ENCODE measurements around the gene RHOD.

- TF ChIP-seq POLR2AphosphoS5 (IDR thresholded peaks at IDR 0.05; ENCODE audit: control insufficient read depth, insufficient read depth, low read depth, low read length) (no peak), CTCF (IDR thresholded peaks at IDR 0.05 in 2 of 3, conservative IDR thresholded peaks at IDR 0.05 in 1 of 3; ENCODE audit: insufficient read depth in 2 of 3, low read depth in 1 of 3, low read length in 3 of 3) (no peak), ZKSCAN8 (CRISPR knock-in tag; IDR thresholded peaks at IDR 0.05) (no peak), EZH2 (IDR thresholded peaks at IDR 0.05; ENCODE audit: borderline replicate concordance, low read depth, low read length) (no peak), EHMT2 (IDR thresholded peaks at IDR 0.05) (no peak), HNRNPK (IDR thresholded peaks at IDR 0.05; ENCODE audit: low read depth, low read length, poor library complexity, severe bottlenecking) (no peak), EP300 (IDR thresholded peaks at IDR 0.05; ENCODE audit: low read length) (no peak), ZBED1 (IDR thresholded peaks at IDR 0.05) (no peak), MYC (IDR thresholded peaks at IDR 0.05; ENCODE audit: low read depth, low read length) (no peak), MYC (CRISPR knock-in tag; IDR thresholded peaks at IDR 0.05; ENCODE audit: borderline replicate concordance, low read depth) (no peak), TFAP4 (CRISPR knock-in tag; IDR thresholded peaks at IDR 0.05; ENCODE audit: borderline replicate concordance) (no peak), CAMTA2 (CRISPR knock-in tag; conservative IDR thresholded peaks at IDR 0.05) (no peak), SRF (CRISPR knock-in tag; IDR thresholded peaks at IDR 0.05) (no peak), SRSF3 (IDR thresholded peaks at IDR 0.05; ENCODE audit: insufficient read depth, low read length) (no peak), NFIC (IDR thresholded peaks at IDR 0.05) (no peak)
These were observed 22.3 kb upstream of the RHOD start for GRCh38 chr11:67034350-67034749.

Data from K562 (cell line).